Measurements from ENCODE around the gene LSM14A.
"Not testable (repeated sequence)": the region's sequence is repeated elsewhere in the genome, so short reads cannot be mapped to it uniquely, and the experiment has no call there.

The LSM14A gene

GRCh38 chr19:34188408-34188807 is 16.1 kb downstream of the LSM14A start:
- no peak overlapping the region for H3K27ac ChIP-seq
- no peak for DNase-seq (ENCODE audit: low read depth, low spot score)

- H3K27ac ChIP-seq: no peak overlapping the region
- no peak for DNase-seq (ENCODE audit: low read depth, low spot score)
Measured at GRCh38 chr19:34189199-34189916, 17.1 kb downstream of the LSM14A start.

- DNase-seq (ENCODE audit: low read depth, low spot score): no peak
- H3K27ac ChIP-seq: no peak overlapping the region
Measured at GRCh38 chr19:34189917-34190425, 17.7 kb downstream of the LSM14A start.

GRCh38 chr19:34191355-34191962 is 19.2 kb downstream of the LSM14A start:
- no peak overlapping the region for H3K27ac ChIP-seq
- DNase-seq (ENCODE audit: low read depth, low spot score): no peak

GRCh38 chr19:34193439-34193838 is 21.1 kb downstream of the LSM14A start:
- no peak for DNase-seq (ENCODE audit: low read depth, low spot score)
- H3K27ac ChIP-seq: no peak overlapping the region

GRCh38 chr19:34193876-34194275 is 21.6 kb downstream of the LSM14A start:
- no peak overlapping the region for H3K27ac ChIP-seq
- DNase-seq (ENCODE audit: low read depth, low spot score): no peak

- no peak for DNase-seq (ENCODE audit: low read depth, low spot score)
- H3K27ac ChIP-seq: no peak overlapping the region
Measured at GRCh38 chr19:34201133-34201532, 28.8 kb downstream of the LSM14A start.

- DNase-seq (ENCODE audit: low read depth, low spot score); H3K27ac ChIP-seq: not testable (repeated sequence)
Measured at GRCh38 chr19:34205324-34205723, 33.0 kb downstream of the LSM14A start.

GRCh38 chr19:34208291-34208884 is 36.1 kb downstream of the LSM14A start:
- no peak for DNase-seq (ENCODE audit: low read depth, low spot score)
- H3K27ac ChIP-seq: no peak overlapping the region

- DNase-seq (ENCODE audit: low read depth, low spot score): no peak
- no peak overlapping the region for H3K27ac ChIP-seq
Measured at GRCh38 chr19:34209726-34210125, 37.4 kb downstream of the LSM14A start.

GRCh38 chr19:34213283-34213682 is 41.0 kb downstream of the LSM14A start:
- DNase-seq (ENCODE audit: low read depth, low spot score): no peak
- H3K27ac ChIP-seq: no peak overlapping the region

GRCh38 chr19:34214040-34214439 is 41.7 kb downstream of the LSM14A start:
- no peak overlapping the region for H3K27ac ChIP-seq
- no peak for DNase-seq (ENCODE audit: low read depth, low spot score)

GRCh38 chr19:34215006-34215665 is 42.8 kb downstream of the LSM14A start:
- no peak for DNase-seq (ENCODE audit: low read depth, low spot score)

GRCh38 chr19:34215666-34216038 is 43.3 kb downstream of the LSM14A start:
- no peak overlapping the region for H3K27ac ChIP-seq
- no peak for DNase-seq (ENCODE audit: low read depth, low spot score)

More at GRCh38 chr19:34215006-34215665, 42.8 kb downstream of the LSM14A start:
- H3K27ac ChIP-seq: no peak overlapping the region

GRCh38 chr19:34216745-34217219 is 44.5 kb downstream of the LSM14A start:
- not testable (repeated sequence) for H3K27ac ChIP-seq; DNase-seq (ENCODE audit: low read depth, low spot score)

GRCh38 chr19:34217952-34218817 is 45.9 kb downstream of the LSM14A start:
- peak overlapping the region; percentile 28 for H3K27ac ChIP-seq
- DNase-seq (ENCODE audit: low read depth, low spot score): peak; percentile 83

- no peak for DNase-seq (ENCODE audit: low read depth, low spot score)
- no peak overlapping the region for H3K27ac ChIP-seq
Measured at GRCh38 chr19:34218818-34219164, 46.5 kb downstream of the LSM14A start.

GRCh38 chr19:34220472-34221063 is 48.3 kb downstream of the LSM14A start:
- H3K27ac ChIP-seq: no peak overlapping the region
- no peak for DNase-seq (ENCODE audit: low read depth, low spot score)

GRCh38 chr19:34222386-34222785 is 50.1 kb downstream of the LSM14A start:
- no peak overlapping the region for H3K27ac ChIP-seq
- DNase-seq (ENCODE audit: low read depth, low spot score): no peak

Data from epithelial cell of prostate (primary cell).